Measurements from ENCODE around the gene CDC42EP3.

The CDC42EP3 gene

GRCh38 chr2:37707393-37707792 lies 36.0 kb upstream of the CDC42EP3 start:
- Histone ChIP-seq H3K27ac (ENCODE audit: low read length) (peak overlapping the region; percentile 45; the same call in 1 of the 2 replicates), H3K36me3 (replicated peaks; ENCODE audit: insufficient read depth, low read length) (no peaks in the 10 kb centered on the region), H4K20me1 (ENCODE audit: insufficient read depth, low read length) (no peaks in the 10 kb centered on the region), H3K9me3 (replicated peaks; ENCODE audit: insufficient read depth, low read length) (no peaks in the 10 kb centered on the region), H3K4me1 (ENCODE audit: low read length) (peaks cover 40% of the 10 kb centered on the region), H3K9me2 (replicated peaks; ENCODE audit: insufficient read depth, low read length) (0 out of 2 replicates have a peak, but pooled peaks cover 3% of the 10 kb centered on the region), H3K27me3 (replicated peaks; ENCODE audit: insufficient read depth, low read length) (no peaks in the 10 kb centered on the region; the same call in 1 of the 2 replicates), H3K9ac (ENCODE audit: low read length) (no peak overlapping the region), H3K4me2 (ENCODE audit: low read depth, low read length) (peak overlapping the region; percentile 67; the same call in 1 of the 2 replicates), H3K79me2 (ENCODE audit: low read length) (no peaks in the 10 kb centered on the region), H3F3A (ENCODE audit: insufficient read depth, low read length) (peaks cover 7% of the 10 kb centered on the region; the same call in 1 of the 2 replicates), H3K4me3 (ENCODE audit: low read length) (no peak overlapping the region), H2AFZ (ENCODE audit: low read length) (peak overlapping the region; percentile 51; the same call in 1 of the 2 replicates)
- TF ChIP-seq EZH2 (optimal IDR thresholded peaks at IDR 0.05; ENCODE audit: low read depth, low read length) (no peak), EZH2phosphoT487 (IDR thresholded peaks at IDR 0.05; ENCODE audit: low read length) (no peak)
- TF ChIP-seq, protein P1, sequence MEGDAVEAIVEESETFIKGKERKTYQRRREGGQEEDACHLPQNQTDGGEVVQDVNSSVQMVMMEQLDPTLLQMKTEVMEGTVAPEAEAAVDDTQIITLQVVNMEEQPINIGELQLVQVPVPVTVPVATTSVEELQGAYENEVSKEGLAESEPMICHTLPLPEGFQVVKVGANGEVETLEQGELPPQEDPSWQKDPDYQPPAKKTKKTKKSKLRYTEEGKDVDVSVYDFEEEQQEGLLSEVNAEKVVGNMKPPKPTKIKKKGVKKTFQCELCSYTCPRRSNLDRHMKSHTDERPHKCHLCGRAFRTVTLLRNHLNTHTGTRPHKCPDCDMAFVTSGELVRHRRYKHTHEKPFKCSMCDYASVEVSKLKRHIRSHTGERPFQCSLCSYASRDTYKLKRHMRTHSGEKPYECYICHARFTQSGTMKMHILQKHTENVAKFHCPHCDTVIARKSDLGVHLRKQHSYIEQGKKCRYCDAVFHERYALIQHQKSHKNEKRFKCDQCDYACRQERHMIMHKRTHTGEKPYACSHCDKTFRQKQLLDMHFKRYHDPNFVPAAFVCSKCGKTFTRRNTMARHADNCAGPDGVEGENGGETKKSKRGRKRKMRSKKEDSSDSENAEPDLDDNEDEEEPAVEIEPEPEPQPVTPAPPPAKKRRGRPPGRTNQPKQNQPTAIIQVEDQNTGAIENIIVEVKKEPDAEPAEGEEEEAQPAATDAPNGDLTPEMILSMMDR (IDR thresholded peaks at IDR 0.05; ENCODE audit: low read length) = no peak
- DNase-seq = peak; percentile 40

DNA sequence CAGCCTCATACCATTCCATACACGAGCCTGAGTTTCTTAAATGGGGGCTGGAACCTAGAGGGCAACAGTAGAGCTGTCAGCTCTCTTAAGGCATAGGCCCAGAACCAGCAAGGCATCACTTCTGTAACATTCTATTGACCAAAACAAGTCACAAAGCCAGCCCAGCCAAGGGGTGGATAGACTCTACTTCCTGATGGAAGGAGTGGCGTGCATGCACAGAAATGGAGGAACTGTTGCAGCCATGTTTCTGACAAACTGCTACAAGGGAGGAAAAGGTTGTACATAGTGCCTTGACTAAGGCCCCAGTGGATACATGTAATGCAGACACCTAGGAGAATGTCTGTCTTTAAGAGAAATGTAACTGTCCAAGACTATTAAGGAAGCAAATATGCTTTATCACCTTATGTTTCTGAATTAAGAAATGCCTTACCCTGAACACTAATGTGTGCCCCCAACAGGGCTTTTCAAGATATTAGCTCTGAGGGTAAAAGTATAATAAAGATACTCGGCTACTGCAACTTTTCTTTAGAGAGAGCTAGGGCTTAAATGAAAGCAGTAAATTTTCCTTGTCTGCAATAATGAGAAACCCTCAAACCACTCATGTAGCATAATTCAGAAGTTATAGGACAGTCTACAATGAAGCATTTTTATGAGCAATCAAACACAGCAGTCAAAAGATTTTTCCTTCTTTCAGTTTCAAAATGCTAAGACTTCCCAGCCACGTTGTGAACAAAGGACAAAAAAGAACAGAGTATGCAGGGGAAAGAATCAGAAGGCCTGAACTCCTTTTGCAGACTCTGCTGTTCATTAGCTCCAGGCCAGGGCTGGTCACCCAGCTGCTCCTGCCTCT lies 35.1 kb upstream of the CDC42EP3 start:
- Histone ChIP-seq H3K9ac (ENCODE audit: low read length) (no peak overlapping the region), H2AFZ (ENCODE audit: low read length) (peak overlapping the region; percentile 51), H3K4me1 (ENCODE audit: low read length) (peaks cover 33% of the 10 kb centered on the region), H4K20me1 (ENCODE audit: insufficient read depth, low read length) (no peaks in the 10 kb centered on the region), H3K9me2 (replicated peaks; ENCODE audit: insufficient read depth, low read length) (0 out of 2 replicates have a peak, but pooled peaks cover 3% of the 10 kb centered on the region), H3K4me3 (ENCODE audit: low read length) (no peak overlapping the region), H3K27ac (ENCODE audit: low read length) (peak overlapping the region; percentile 45; the same call in 1 of the 2 replicates), H3K4me2 (ENCODE audit: low read depth, low read length) (peak overlapping the region; percentile 67), H3K27me3 (replicated peaks; ENCODE audit: insufficient read depth, low read length) (no peaks in the 10 kb centered on the region; the same call in 1 of the 2 replicates), H3F3A (ENCODE audit: insufficient read depth, low read length) (peaks cover 7% of the 10 kb centered on the region; the same call in 1 of the 2 replicates), H3K36me3 (replicated peaks; ENCODE audit: insufficient read depth, low read length) (no peaks in the 10 kb centered on the region), H3K79me2 (ENCODE audit: low read length) (no peaks in the 10 kb centered on the region), H3K9me3 (replicated peaks; ENCODE audit: insufficient read depth, low read length) (no peaks in the 10 kb centered on the region)
- TF ChIP-seq EZH2phosphoT487 (IDR thresholded peaks at IDR 0.05; ENCODE audit: low read length) (no peak), EZH2 (optimal IDR thresholded peaks at IDR 0.05; ENCODE audit: low read depth, low read length) (no peak)
- TF ChIP-seq, protein P1 (IDR thresholded peaks at IDR 0.05; ENCODE audit: low read length) = no peak
- peak; percentile 38 for DNase-seq

GRCh38 chr2:37705191-37705590 lies 33.7 kb upstream of the CDC42EP3 start:
- no peak overlapping the region for H3K4me3 ChIP-seq (ENCODE audit: low read length)
- no peak overlapping the region for H3K9ac ChIP-seq (ENCODE audit: low read length)
- H3K4me2 ChIP-seq (ENCODE audit: low read depth, low read length) = no peak overlapping the region

More at GRCh38 chr2:37705191-37705590, 33.7 kb upstream of the CDC42EP3 start:
- H3K79me2 ChIP-seq (ENCODE audit: low read length) = no peaks in the 10 kb centered on the region
- TF ChIP-seq EZH2phosphoT487 (IDR thresholded peaks at IDR 0.05; ENCODE audit: low read length) (no peak), EZH2 (optimal IDR thresholded peaks at IDR 0.05; ENCODE audit: low read depth, low read length) (no peak)
- TF ChIP-seq, protein P1 (IDR thresholded peaks at IDR 0.05; ENCODE audit: low read length) = no peak
- H3K9me2 ChIP-seq (replicated peaks; ENCODE audit: insufficient read depth, low read length) = 0 out of 2 replicates have a peak, but pooled peaks cover 3% of the 10 kb centered on the region
- H3K4me1 ChIP-seq (ENCODE audit: low read length) = peaks cover 24% of the 10 kb centered on the region
- H3F3A ChIP-seq (ENCODE audit: insufficient read depth, low read length) = peaks cover 7% of the 10 kb centered on the region; the same call in 1 of the 2 replicates
- H3K9me3 ChIP-seq (replicated peaks; ENCODE audit: insufficient read depth, low read length) = no peaks in the 10 kb centered on the region
- H3K36me3 ChIP-seq (replicated peaks; ENCODE audit: insufficient read depth, low read length) = no peaks in the 10 kb centered on the region
- no peaks in the 10 kb centered on the region for H4K20me1 ChIP-seq (ENCODE audit: insufficient read depth, low read length)
- no peak overlapping the region for H3K27ac ChIP-seq (ENCODE audit: low read length)
- H2AFZ ChIP-seq (ENCODE audit: low read length) = no peak overlapping the region
- H3K27me3 ChIP-seq (replicated peaks; ENCODE audit: insufficient read depth, low read length) = no peaks in the 10 kb centered on the region; the same call in 1 of the 2 replicates
- no peak for DNase-seq

All from MM.1S (cell line).